Activated CD8-positive, alpha-beta memory T cell treated with anti-CD3 and anti-CD28 coated beads for 36 hours (primary cell): ENCODE data around the gene EPAS1. TPM values are rescaled to one million over a fixed set of nuclear protein-coding genes. Genes with fewer than 3 reads are reported as not detected.

ENCODE experiments used
- CTCF ChIA-PET: fragments of 350-600 bp; sonication (Branson Sonifier 250); formaldehyde crosslinking; loops from one replicate; lab custom pipeline; 2021; ENCODE audit warnings: antibody characterized with exemption; lab: Charles Lee
- POLR2A ChIA-PET: fragments of 350-600 bp; sonication (Branson Sonifier 250); formaldehyde crosslinking; loops from one replicate; lab custom pipeline; 2021; ENCODE audit warnings: antibody characterized with exemption; lab: Charles Lee
- total RNA-seq, 2 experiments: library from RNA; stranded (reverse); gene quantifications; one replicate each; pipeline ENCODE4 v1.2.3, GENCODE V29; 2021

Gene EPAS1
- total RNA-seq, result 1 to 10 TPM; 6.8 to 7.0 TPM

DNA sequence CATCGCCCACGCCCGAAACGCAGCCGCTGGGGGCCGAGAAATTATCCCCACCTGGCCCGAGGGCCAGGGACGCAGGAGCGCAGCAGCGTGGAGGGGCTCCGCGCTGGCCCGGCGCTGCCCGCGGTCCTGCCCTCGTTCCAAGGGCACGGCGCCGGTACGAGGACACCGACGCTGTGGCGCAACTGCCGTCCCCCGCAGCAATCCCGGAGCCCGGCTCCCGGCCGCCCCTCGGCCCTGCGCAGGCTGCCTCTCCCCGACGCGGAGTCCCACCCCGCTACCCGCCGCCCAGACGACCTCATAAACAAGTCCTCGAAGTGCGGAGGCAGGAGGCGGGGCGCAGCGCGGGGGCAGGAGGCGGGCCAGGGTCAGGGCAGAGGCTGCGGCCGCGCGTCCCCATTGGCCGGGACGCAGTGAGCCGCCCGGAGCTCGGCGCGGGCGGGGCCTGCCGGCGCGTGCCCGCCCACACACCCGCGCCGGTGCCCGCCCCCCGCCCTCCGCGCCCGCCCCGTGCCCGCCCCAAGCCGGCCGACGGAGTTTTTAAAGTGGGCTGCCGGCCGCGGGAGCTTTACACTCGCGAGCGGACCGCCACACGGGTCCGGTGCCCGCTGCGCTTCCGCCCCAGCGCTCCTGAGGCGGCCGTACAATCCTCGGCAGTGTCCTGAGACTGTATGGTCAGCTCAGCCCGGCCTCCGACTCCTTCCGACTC is at the start of gene EPAS1:
EPAS1 (plus strand) TSS at position 568 of the 706 bp plus-strand sequence. CDS start 505 bp downstream, outside the sequence.
- ChIA-PET POLR2A (interaction anchor here (1.0 kb wide), 1 partner anchor 202 kb away, joined by 3 read pairs; no protein-coding TSS in a partner anchor), CTCF (interaction anchor here (1.2 to 1.6 kb wide), 3 partner anchors 67 to 286 kb away, joined by 3 to 4 read pairs (median 3); no protein-coding TSS in a partner anchor)

GRCh38 chr2:46248171-46248570 is 49.0 kb upstream of the EPAS1 start:
- ChIA-PET POLR2A (no interaction called here), CTCF (no interaction called here)

DNA sequence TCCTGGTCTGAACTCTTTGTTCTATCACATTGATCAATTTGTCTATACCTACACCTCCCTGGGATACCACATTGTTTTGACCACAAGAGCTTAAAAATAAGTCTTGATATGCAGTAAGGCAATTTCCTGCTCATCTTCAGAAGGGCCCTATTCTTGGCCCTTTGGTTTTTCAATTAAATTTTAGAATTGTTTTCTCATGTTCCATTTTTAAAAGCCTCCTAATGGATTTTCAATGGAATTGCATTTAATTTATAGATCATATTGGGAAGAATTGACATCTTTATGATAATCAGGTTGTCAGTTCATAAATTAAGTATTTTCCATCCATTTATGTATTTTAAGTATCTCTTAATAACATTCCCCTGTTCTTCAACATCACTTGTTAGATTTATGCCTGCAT is 47.6 kb upstream of the EPAS1 start:
- ChIA-PET POLR2A (no interaction called here), CTCF (no interaction called here)

GRCh38 chr2:46252891-46253659 is 44.1 kb upstream of the EPAS1 start:
- POLR2A ChIA-PET, result no interaction called here
- CTCF ChIA-PET, result no interaction called here

DNA sequence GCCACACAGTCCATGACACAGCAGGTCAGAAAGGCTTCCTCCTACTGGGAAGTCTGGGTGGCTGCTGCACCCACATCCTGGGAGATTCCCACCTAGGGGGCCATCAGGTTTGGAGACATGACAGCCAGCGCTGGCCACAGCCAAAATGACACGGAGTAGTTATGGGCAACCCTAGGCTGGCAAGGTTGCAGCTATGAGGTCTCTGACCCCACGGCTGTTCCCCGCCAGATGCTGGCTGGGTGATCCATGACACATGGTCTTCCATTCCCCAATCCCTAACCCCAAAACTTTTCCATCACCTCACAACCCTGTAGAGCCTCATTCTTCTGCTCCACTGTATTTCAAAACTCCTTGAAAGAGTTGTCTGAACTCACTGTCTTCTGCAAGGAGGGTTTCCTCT is 42.7 kb upstream of the EPAS1 start:
- ChIA-PET CTCF (no interaction called here), POLR2A (no interaction called here)

- CTCF ChIA-PET, result no interaction called here
- POLR2A ChIA-PET, result no interaction called here
These were observed 40.6 kb upstream of the EPAS1 start for GRCh38 chr2:46256563-46257142.

GRCh38 chr2:46257476-46257875 is 39.7 kb upstream of the EPAS1 start:
- POLR2A ChIA-PET, result no interaction called here
- CTCF ChIA-PET, result no interaction called here

DNA sequence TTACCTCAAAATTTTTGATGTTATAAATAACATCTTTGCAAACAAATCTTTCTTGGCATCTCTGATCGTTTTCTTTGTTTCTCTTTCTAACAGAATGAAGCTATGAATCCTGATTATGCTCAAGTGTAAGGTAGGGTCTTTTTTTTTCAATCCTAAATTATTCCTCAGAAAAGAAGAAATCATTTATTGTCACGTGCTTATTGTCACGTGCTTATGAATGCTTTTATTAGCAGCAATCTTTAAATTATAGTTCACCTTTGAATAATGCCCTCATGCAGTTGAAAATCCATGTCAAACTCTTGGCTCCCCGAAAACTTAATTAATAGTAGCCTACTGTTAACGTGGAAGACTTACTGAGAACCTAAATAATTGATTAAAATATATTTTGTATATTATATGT is 39.2 kb upstream of the EPAS1 start:
- ChIA-PET POLR2A (no interaction called here), CTCF (no interaction called here)

- ChIA-PET CTCF (no interaction called here), POLR2A (no interaction called here)
These were observed 38.0 kb upstream of the EPAS1 start for GRCh38 chr2:46258937-46259776.

DNA sequence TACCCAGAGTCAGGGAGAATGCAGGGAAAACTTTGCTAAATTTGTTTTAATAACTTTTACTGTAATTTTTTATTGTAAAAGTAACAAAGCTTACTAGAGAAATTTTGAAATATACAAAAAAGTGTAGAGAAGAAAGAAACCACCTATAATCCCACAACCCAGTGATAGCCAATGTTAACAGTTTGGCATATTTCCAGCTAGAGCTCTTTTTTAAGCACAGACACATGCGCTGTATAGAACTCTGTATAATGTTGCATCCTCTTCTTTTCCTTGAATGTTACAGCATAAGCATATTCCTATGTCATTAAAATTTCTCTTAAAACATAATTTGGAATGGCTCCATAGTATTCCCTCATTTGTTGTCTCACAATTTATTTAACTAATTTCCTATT is 37.4 kb upstream of the EPAS1 start:
- ChIA-PET POLR2A (no interaction called here), CTCF (no interaction called here)

- CTCF ChIA-PET, result no interaction called here
- POLR2A ChIA-PET, result no interaction called here
These were observed 36.9 kb upstream of the EPAS1 start for GRCh38 chr2:46260305-46260704.

- POLR2A ChIA-PET, result no interaction called here
- CTCF ChIA-PET, result interaction anchor here (0.6 kb wide), 1 partner anchor 12 kb away, joined by 4 read pairs; no protein-coding TSS in a partner anchor
These were observed 34.8 kb upstream of the EPAS1 start for GRCh38 chr2:46262248-46262938.

GRCh38 chr2:46263347-46263746 is 33.9 kb upstream of the EPAS1 start:
- CTCF ChIA-PET, result no interaction called here
- POLR2A ChIA-PET, result no interaction called here

DNA sequence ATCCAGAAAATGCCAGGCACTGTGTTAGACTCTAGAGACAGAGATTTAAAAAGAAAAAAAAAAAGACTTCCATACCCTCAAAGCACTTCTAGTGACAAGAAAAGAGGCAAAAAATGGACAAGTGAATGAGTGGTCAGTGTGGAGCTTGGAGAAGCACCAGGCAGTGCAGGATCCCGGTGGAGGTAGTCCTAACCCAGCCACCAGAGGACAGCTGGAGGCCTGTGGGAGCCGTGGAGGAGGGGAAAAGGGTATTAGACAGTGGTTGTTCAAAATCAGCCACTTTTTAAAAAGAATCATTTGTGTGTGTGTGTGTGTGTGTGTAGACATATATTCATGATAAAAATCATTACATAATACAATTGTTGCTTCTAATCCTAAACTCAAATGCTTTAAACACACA is 32.8 kb upstream of the EPAS1 start:
- CTCF ChIA-PET, result no interaction called here

DNA sequence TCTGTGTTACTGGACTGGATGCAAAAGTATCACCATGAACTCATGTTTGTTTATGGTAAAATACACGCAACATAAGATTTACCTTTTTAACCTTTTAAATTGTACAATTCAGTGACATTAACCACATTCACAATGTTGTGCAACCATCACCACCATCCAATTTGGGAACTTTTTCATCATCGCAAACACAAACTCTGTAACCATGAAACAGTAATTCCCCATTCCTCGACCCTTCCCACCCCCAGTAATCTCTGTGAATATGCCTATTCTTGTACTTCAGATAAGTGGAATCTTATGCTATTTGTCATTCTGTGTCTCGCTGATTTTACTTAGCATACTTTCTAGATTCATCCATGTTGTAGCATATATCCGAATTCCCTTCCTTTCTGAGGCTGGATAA is 31.1 kb upstream of the EPAS1 start:
- CTCF ChIA-PET, result no interaction called here
- POLR2A ChIA-PET, result no interaction called here

More for the DNA sequence above, 32.8 kb upstream of the EPAS1 start:
- POLR2A ChIA-PET, result no interaction called here

GRCh38 chr2:46267616-46268015 is 29.6 kb upstream of the EPAS1 start:
- POLR2A ChIA-PET, result no interaction called here
- CTCF ChIA-PET, result interaction anchor here (0.6 kb wide), 1 partner anchor 28 kb away, joined by 4 read pairs; no protein-coding TSS in a partner anchor

- ChIA-PET POLR2A (no interaction called here), CTCF (no interaction called here)
These were observed 29.0 kb upstream of the EPAS1 start for GRCh38 chr2:46268196-46268595.

- CTCF ChIA-PET, result no interaction called here
These were observed 28.2 kb upstream of the EPAS1 start for GRCh38 chr2:46269001-46269400.

More at GRCh38 chr2:46269001-46269400, 28.2 kb upstream of the EPAS1 start:
- POLR2A ChIA-PET, result no interaction called here
